ENCODE measurements around the gene GHSR. TPM values are rescaled to one million over a fixed set of nuclear protein-coding genes. Genes with fewer than 3 reads are reported as not detected.
A peak's percentile ranks its signal among the peaks of the same experiment; 100 is the strongest.
"Not testable (repeated sequence)": the region's sequence is repeated elsewhere in the genome, so short reads cannot be mapped to it uniquely, and the experiment has no call there.

The GHSR gene
- total RNA-seq, result not detected

GRCh38 chr3:172447611-172448579 is at the start of gene GHSR:
Gene GHSR (minus strand): TSS chr3:172448456. CDS start chr3:172448413, 43 bp downstream.
- no peaks in the 10 kb centered on the region for H3K36me3 ChIP-seq
- no peaks in the 10 kb centered on the region for H3K9me3 ChIP-seq
- WGBS, result 11% methylated on average over 67 of the region's 76 CpGs
- intact Hi-C loops (cut with DNase I), result no loop called here
- H3K27me3 ChIP-seq, result peaks cover 0 to 56% (median 25%) of the 10 kb centered on the region in 4 donors
- peak within 1 kb of the TSS in 1 of 4 donors; percentile 11 for H3K4me3 ChIP-seq
- TF ChIP-seq POLR2A (IDR thresholded peaks at IDR 0.05; ENCODE audit: low read depth) (no peak), CTCF (IDR thresholded peaks at IDR 0.05) (no peak), EP300 (IDR thresholded peaks at IDR 0.05) (no peak), POLR2AphosphoS5 (IDR thresholded peaks at IDR 0.05) (no peak)
- H3K4me1 ChIP-seq, result peaks cover 6 to 27% (median 22%) of the 10 kb centered on the region in 4 donors
- DNase-seq (ENCODE audit: extremely low spot score), result no peak
- no peak within 1 kb of the TSS for H3K27ac ChIP-seq (replicated peaks in 1 of 4)

- TF ChIP-seq CTCF (IDR thresholded peaks at IDR 0.05), result peak; percentile 74 to 76 (median 74)
- whole genome bisulfite sequencing, result 30% methylated on average over 4 of the region's 4 CpGs
- H3K27me3 ChIP-seq; H3K9me3 ChIP-seq; intact Hi-C loops (cut with DNase I); H3K36me3 ChIP-seq; H3K4me3 ChIP-seq; H3K27ac ChIP-seq (replicated peaks in 1 of 4); H3K4me1 ChIP-seq: not testable (repeated sequence)
- peak; percentile 95 for DNase-seq (ENCODE audit: extremely low spot score)
These were observed 42.0 kb upstream of the GHSR start for GRCh38 chr3:172490198-172490669.

GRCh38 chr3:172478116-172478515 is 29.9 kb upstream of the GHSR start:
- DNase-seq (ENCODE audit: extremely low spot score), result no peak
- H3K9me3 ChIP-seq, result no peaks in the 10 kb centered on the region
- WGBS, result 60% methylated on average over 1 of the region's 1 CpG
- H3K27me3 ChIP-seq, result no peaks in the 10 kb centered on the region
- peaks cover 0 to 5% (median 2%) of the 10 kb centered on the region in 4 donors for H3K4me1 ChIP-seq
- H3K27ac ChIP-seq (replicated peaks in 1 of 4), result no peak overlapping the region
- intact Hi-C loops (cut with DNase I), result loop anchor here (10.0 kb wide), 1 partner anchor 833 kb away; no protein-coding TSS in a partner anchor
- H3K4me3 ChIP-seq, result no peak overlapping the region
- TF ChIP-seq POLR2AphosphoS5 (IDR thresholded peaks at IDR 0.05) (no peak), CTCF (IDR thresholded peaks at IDR 0.05) (no peak), POLR2A (IDR thresholded peaks at IDR 0.05; ENCODE audit: low read depth) (no peak), EP300 (IDR thresholded peaks at IDR 0.05) (no peak)
- no peaks in the 10 kb centered on the region for H3K36me3 ChIP-seq

- Histone ChIP-seq H3K27me3 (no peaks in the 10 kb centered on the region), H3K4me3 (peak overlapping the region in 3 of 4 donors; percentile 41 to 53 (median 46)), H3K27ac (replicated peaks in 1 of 4) (no peak overlapping the region), H3K4me1 (peaks cover 0 to 5% (median 2%) of the 10 kb centered on the region in 4 donors), H3K9me3 (no peaks in the 10 kb centered on the region), H3K36me3 (no peaks in the 10 kb centered on the region)
- 82% methylated on average over 5 of the region's 5 CpGs for WGBS
- TF ChIP-seq EP300 (IDR thresholded peaks at IDR 0.05), result no peak
- no peak for TF ChIP-seq POLR2AphosphoS5 (IDR thresholded peaks at IDR 0.05)
- no peak for TF ChIP-seq CTCF (IDR thresholded peaks at IDR 0.05)
- TF ChIP-seq POLR2A (IDR thresholded peaks at IDR 0.05; ENCODE audit: low read depth), result no peak
- DNase-seq (ENCODE audit: extremely low spot score), result no peak
- intact Hi-C loops (cut with DNase I), result loop anchor here (10.0 kb wide), 1 partner anchor 832 kb away; no protein-coding TSS in a partner anchor
These were observed 28.1 kb upstream of the GHSR start for GRCh38 chr3:172476347-172476746.
